GM13977 (cell line): ENCODE results near the gene NR1H4.
"Not testable (repeated sequence)": the region's sequence is repeated elsewhere in the genome, so short reads cannot be mapped to it uniquely, and the experiment has no call there.

Experiments
- DNase-seq: peaks from one replicate; pipeline ENCODE4 v3.0.0; 2012; ENCODE audit warnings: low spot score
- in situ Hi-C: fragments of 300-500 bp; cut with MboI; formaldehyde crosslinking; loops from one replicate; pipeline ENCODE4 v1.12.0; 2022; ENCODE audit warnings: low sequenced_read_pairs, low pct_unique_long_range_greater_than_20kb, mixed read lengths, inconsistent platforms; ENCODE audit not compliant: unreplicated experiment
- TF ChIP-seq, protein P1 (sequence below): IDR thresholded peaks from 2 replicates; pipeline ENCODE4 v1.5.1; 2012; ENCODE audit warnings: mild to moderate bottlenecking, control low read depth; ENCODE audit not compliant: insufficient read depth; ENCODE audit errors: extremely low read depth, missing control alignments

Gene NR1H4

DNA sequence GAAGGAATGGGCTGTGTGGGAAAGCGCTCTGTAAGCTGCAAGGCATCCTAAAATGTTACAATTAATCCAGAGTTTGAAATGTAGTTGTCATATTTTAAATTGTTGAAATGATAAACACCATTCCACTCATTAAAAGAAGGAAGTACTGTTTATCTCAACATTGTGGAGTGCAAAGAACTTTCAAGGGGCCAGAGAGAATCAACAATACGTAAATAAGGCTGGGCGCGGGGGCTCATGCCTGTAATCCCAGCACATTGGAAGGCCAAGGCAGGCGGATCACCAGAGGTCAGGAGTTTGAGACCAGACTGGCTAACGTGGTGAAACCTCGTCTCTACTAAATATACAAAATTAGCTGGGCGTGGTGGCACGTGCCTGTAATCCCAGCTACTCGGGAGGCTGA, 24.5 kb downstream of the NR1H4 start:
- DNase-seq = no peak
- TF ChIP-seq, protein P1, sequence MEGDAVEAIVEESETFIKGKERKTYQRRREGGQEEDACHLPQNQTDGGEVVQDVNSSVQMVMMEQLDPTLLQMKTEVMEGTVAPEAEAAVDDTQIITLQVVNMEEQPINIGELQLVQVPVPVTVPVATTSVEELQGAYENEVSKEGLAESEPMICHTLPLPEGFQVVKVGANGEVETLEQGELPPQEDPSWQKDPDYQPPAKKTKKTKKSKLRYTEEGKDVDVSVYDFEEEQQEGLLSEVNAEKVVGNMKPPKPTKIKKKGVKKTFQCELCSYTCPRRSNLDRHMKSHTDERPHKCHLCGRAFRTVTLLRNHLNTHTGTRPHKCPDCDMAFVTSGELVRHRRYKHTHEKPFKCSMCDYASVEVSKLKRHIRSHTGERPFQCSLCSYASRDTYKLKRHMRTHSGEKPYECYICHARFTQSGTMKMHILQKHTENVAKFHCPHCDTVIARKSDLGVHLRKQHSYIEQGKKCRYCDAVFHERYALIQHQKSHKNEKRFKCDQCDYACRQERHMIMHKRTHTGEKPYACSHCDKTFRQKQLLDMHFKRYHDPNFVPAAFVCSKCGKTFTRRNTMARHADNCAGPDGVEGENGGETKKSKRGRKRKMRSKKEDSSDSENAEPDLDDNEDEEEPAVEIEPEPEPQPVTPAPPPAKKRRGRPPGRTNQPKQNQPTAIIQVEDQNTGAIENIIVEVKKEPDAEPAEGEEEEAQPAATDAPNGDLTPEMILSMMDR = no peak
- in situ Hi-C loops = no loop called here

DNA sequence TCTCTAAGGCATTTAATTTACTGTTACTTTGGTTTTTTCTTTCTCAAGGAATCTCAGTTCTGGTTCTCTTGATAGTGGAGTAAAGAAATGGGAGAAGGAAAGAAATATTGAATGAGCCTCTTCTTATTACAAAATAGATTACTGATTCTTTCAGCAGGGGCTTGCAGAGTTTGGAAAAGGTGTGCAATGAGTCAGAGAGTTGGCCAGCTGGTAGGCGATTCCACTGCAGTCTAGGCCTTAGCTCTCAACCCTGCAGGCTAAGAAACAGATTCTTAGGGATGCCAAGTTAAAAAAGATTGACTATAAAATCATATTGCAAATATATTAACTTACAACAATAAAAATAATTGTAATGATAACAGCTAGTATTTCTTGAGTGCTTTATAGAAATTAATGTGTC, 25.8 kb downstream of the NR1H4 start:
- TF ChIP-seq, protein P1 = no peak
- in situ Hi-C loops = no loop called here
- DNase-seq = no peak

DNA sequence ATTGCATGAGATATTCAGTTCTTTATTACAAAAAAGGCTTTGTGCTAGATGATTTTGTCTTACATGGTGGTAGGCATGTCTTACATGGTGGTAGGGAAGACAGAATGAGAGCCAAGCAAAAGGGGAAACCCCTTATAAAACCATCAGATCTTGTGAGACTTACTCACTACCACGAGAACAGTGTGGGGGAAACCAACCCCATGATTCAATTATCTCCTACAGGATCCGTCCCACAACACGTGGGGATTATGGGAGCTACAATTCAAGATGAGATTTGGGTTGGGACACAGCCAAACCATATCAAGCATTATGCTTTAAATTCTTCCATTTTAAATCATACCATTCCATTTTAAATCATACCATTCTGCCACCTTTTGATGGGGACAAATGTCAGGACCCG, 29.1 kb downstream of the NR1H4 start:
- in situ Hi-C loops, DNase-seq: not testable (repeated sequence)

DNA sequence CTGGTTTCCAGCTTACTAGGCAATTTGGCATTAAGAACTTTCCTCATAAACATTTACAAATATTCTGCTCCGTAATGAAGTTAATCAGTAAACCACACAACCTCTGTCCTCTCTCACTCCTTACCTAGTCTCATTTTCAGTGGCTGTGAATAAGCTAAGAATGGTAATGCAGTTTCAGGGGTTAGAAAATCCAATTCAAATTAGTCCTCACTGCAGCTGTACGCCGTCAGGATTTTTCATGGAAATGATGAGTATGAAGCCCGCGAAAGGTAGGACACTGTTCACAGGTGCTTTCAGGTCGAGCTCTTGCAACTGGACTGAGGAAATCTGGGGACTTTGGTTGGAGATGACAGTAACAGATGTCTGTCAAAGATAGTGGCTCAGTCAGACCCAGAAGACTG, 29.6 kb downstream of the NR1H4 start:
- TF ChIP-seq, protein P1 = no peak
- no peak for DNase-seq
- in situ Hi-C loops = no loop called here

DNA sequence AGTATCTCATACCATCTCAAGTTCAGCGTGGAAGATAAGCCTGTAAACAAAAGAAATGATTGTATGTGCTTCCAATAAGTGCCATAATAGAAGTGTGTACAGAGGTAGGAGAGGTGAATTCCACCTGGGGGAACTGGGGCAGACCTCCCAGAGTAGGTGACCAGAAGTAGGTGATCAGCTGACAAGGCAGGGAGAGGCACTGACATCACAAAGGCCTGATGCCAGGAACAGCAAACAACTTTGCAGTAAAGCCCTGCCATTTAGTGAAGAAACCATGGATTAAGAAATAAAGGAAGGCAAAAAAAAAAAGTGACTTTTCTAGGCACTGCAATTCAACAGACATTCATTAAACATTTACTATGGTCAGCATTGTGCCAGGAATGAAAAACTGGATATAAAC, 31.1 kb downstream of the NR1H4 start:
- in situ Hi-C loops = no loop called here
- TF ChIP-seq, protein P1 = no peak
- DNase-seq = no peak

DNA sequence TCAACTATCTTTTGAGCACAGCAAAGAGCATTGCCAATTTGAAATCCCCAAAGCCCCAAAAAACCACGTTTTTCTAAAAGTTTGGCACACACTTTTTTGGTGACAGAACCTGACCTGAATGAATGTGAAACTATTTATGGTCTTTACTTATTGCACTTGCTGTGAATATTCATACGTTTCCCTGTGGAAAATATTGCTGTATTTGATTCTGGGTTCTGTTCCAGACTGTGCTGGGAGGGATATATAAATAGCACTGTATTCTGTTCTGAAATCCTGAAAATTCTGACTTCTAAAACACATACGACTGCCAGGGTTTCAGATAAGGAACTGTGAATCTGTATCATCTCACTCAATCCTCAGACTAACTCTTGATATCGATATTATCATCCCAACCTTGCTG, 35.1 kb downstream of the NR1H4 start:
- TF ChIP-seq, protein P1 = no peak
- no peak for DNase-seq
- in situ Hi-C loops = no loop called here

DNA sequence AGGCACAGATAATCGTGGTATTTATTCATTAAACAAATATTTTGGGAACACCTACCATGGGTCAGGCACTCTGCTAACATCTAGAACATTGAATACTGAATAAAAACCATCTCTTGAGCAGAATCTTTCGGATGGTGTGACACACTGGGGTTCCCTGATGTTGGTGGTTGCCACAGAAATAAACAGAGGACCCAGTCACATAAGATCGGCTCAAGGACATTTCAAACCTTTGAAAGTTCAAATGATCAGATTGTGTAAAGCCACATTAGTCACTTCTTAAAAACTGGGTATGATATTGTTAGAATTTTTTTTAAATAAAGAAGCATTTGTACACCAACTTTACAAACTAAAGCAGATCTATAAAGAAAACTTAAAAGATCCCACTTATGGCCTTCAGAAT, 39.0 kb downstream of the NR1H4 start:
- DNase-seq = no peak
- in situ Hi-C loops = no loop called here
- TF ChIP-seq, protein P1 = no peak
